GM18858 (cell line): Measurements from ENCODE around the gene SLX4.
"Not testable (repeated sequence)": the region's sequence is repeated elsewhere in the genome, so short reads cannot be mapped to it uniquely, and the experiment has no call there.

Experiments
- ATAC-seq: cut with Tn5 transposase; IDR thresholded peaks from one replicate; pipeline ENCODE4 v1.9.1; 2021; ENCODE audit not compliant: unreplicated experiment

Gene SLX4

GRCh38 chr16:3642397-3643094 lies 31.1 kb upstream of the SLX4 start:
- ATAC-seq, result no peak

- no peak for ATAC-seq
Observed at GRCh38 chr16:3641801-3642396, 30.5 kb upstream of the SLX4 start.

- ATAC-seq, result no peak
Observed at GRCh38 chr16:3640632-3641501, 29.5 kb upstream of the SLX4 start.

- no peak for ATAC-seq
Observed at GRCh38 chr16:3640207-3640606, 28.8 kb upstream of the SLX4 start.

GRCh38 chr16:3638916-3639644 lies 27.7 kb upstream of the SLX4 start:
- no peak for ATAC-seq

GRCh38 chr16:3637371-3637923 lies 26.0 kb upstream of the SLX4 start:
- ATAC-seq, result no peak

GRCh38 chr16:3625911-3626732 lies 14.7 kb upstream of the SLX4 start:
- peak; percentile 54 for ATAC-seq

- no peak for ATAC-seq
Observed at GRCh38 chr16:3625331-3625730, 13.9 kb upstream of the SLX4 start.

GRCh38 chr16:3623642-3624041 lies 12.2 kb upstream of the SLX4 start:
- ATAC-seq, result no peak

GRCh38 chr16:3618769-3619141 lies 7.3 kb upstream of the SLX4 start:
- ATAC-seq, result no peak

- ATAC-seq, result no peak
Observed at GRCh38 chr16:3612510-3613466, 1.4 kb upstream of the SLX4 start.

GRCh38 chr16:3610698-3611145 lies 684 bp downstream of the SLX4 start:
- ATAC-seq, result peak; percentile 11

GRCh38 chr16:3609895-3610697 lies 1.3 kb downstream of the SLX4 start:
- no peak for ATAC-seq

- not testable (repeated sequence) for ATAC-seq
Observed at GRCh38 chr16:3608976-3609375, 2.4 kb downstream of the SLX4 start.

GRCh38 chr16:3608069-3608468 lies 3.3 kb downstream of the SLX4 start:
- ATAC-seq, result no peak

- no peak for ATAC-seq
Observed at GRCh38 chr16:3607634-3608033, 3.8 kb downstream of the SLX4 start.

GRCh38 chr16:3607161-3607560 lies 4.2 kb downstream of the SLX4 start:
- no peak for ATAC-seq

GRCh38 chr16:3606441-3606840 lies 5.0 kb downstream of the SLX4 start:
- ATAC-seq, result no peak
